HepG2 (cell line): ENCODE measurements around the gene ATXN7L3B. TPM values are rescaled to one million over a fixed set of nuclear protein-coding genes. Genes with fewer than 3 reads are reported as not detected.

Source experiments
- ARHGAP35 ChIP-seq: sonication (generic); formaldehyde crosslinking; IDR thresholded peaks from 2 replicates; pipeline ENCODE4 v1.9.0; 2022; ENCODE audit warnings: mild to moderate bottlenecking, inconsistent platforms, moderate library complexity, missing genetic modification reagents, borderline replicate concordance
- ATF7-NPFF ChIP-seq: sonication (generic); formaldehyde crosslinking; IDR thresholded peaks from 2 replicates; pipeline ENCODE4 v1.8.1; 2023; ENCODE audit warnings: mild to moderate bottlenecking, low read depth, missing genetic modification reagents, moderate library complexity
- CAMTA2 ChIP-seq: sonication (generic); formaldehyde crosslinking; IDR thresholded peaks from 2 replicates; pipeline ENCODE4 v1.4.0; 2020; ENCODE audit warnings: mild to moderate bottlenecking, missing genetic modification reagents, borderline replicate concordance
- FLYWCH1 ChIP-seq: sonication (generic); formaldehyde crosslinking; IDR thresholded peaks from 2 replicates; pipeline ENCODE4 v1.8.1; 2023; ENCODE audit warnings: mild to moderate bottlenecking, missing genetic modification reagents
- SMAD1 ChIP-seq: sonication (generic); formaldehyde crosslinking; IDR thresholded peaks from 2 replicates; pipeline ENCODE4 v1.4.0; 2020; ENCODE audit warnings: missing genetic modification reagents, low read depth, mild to moderate bottlenecking, borderline replicate concordance
- SRSF4 ChIP-seq: fragments of 200-400 bp; formaldehyde crosslinking; IDR thresholded peaks from one replicate; pipeline ENCODE4 v1.6.1; 2018; ENCODE audit warnings: mild to moderate bottlenecking, low read depth, low read length, moderate library complexity; ENCODE audit not compliant: poor library complexity, severe bottlenecking
- ZNF230 ChIP-seq: sonication (generic); formaldehyde crosslinking; IDR thresholded peaks from 2 replicates; pipeline ENCODE4 v1.4.0; 2020; ENCODE audit warnings: mild to moderate bottlenecking, missing genetic modification reagents
- ZNF335 ChIP-seq: sonication (generic); formaldehyde crosslinking; IDR thresholded peaks from 2 replicates; pipeline ENCODE4 v1.4.0; 2020; ENCODE audit warnings: missing genetic modification reagents
- ZNF34 ChIP-seq: sonication (generic); formaldehyde crosslinking; IDR thresholded peaks from 2 replicates; pipeline ENCODE4 v1.4.0; 2020; ENCODE audit warnings: mild to moderate bottlenecking, missing genetic modification reagents, borderline replicate concordance
- polyA plus RNA-seq, 8 experiments: library from polyadenylated mRNA; depleted of rRNA in 3 of 8; stranded (reverse) in 7 of 8; unstranded in 1 of 8; fragments of >200 nt; fragmentation: Illumina TruSeq in 4 of 8; extraction: Trizol in 4 of 8; gene quantifications; 2 replicates each; pipeline versions ENCODE4 v1.2.1 to v1.2.3, GENCODE V29; 2011 to 2016; ENCODE audit warnings: low read depth in 4 of 8, missing spikeins in 1 of 8, mixed read lengths in 1 of 8; ENCODE audit not compliant: insufficient read depth in 1 of 8
- total RNA-seq, 5 experiments: library from RNA; depleted of rRNA; stranded (reverse); fragments of >200 nt; fragmentation: Illumina TruSeq; extraction: Trizol; gene quantifications; 2 replicates each; pipeline ENCODE4 v1.2.3, GENCODE V29; 2016; ENCODE audit warnings: low read depth in 1 of 5
- TF ChIP-seq, protein P1 (sequence below): sonication (generic); formaldehyde crosslinking; IDR thresholded peaks from 2 replicates; pipeline ENCODE4 v1.8.0; 2022; ENCODE audit warnings: mild to moderate bottlenecking, missing genetic modification reagents
- TF ChIP-seq, protein P2 (sequence below): sonication (generic); formaldehyde crosslinking; IDR thresholded peaks from 2 replicates; pipeline ENCODE4 v1.4.0; 2020; ENCODE audit warnings: missing genetic modification reagents
- TF ChIP-seq, protein P3 (sequence below): sonication (generic); formaldehyde crosslinking; IDR thresholded peaks from 2 replicates; pipeline ENCODE4 v1.4.0; 2020; ENCODE audit warnings: missing genetic modification reagents, borderline replicate concordance
- TF ChIP-seq, protein P4 (sequence below): sonication (generic); formaldehyde crosslinking; IDR thresholded peaks from 2 replicates; pipeline ENCODE4 v1.4.0; 2020; ENCODE audit warnings: missing genetic modification reagents
- TF ChIP-seq, protein P5 (sequence below): sonication (generic); formaldehyde crosslinking; IDR thresholded peaks from 2 replicates; pipeline ENCODE4 v1.9.0; 2022; ENCODE audit warnings: low read depth, missing genetic modification reagents

The ATXN7L3B gene
- total and polyA plus RNA-seq, 2 of the 13 experiments (the other 11 are each of a cell fraction or from before 2014, with no cell fraction given), result 20.1 to 23.8 TPM

DNA sequence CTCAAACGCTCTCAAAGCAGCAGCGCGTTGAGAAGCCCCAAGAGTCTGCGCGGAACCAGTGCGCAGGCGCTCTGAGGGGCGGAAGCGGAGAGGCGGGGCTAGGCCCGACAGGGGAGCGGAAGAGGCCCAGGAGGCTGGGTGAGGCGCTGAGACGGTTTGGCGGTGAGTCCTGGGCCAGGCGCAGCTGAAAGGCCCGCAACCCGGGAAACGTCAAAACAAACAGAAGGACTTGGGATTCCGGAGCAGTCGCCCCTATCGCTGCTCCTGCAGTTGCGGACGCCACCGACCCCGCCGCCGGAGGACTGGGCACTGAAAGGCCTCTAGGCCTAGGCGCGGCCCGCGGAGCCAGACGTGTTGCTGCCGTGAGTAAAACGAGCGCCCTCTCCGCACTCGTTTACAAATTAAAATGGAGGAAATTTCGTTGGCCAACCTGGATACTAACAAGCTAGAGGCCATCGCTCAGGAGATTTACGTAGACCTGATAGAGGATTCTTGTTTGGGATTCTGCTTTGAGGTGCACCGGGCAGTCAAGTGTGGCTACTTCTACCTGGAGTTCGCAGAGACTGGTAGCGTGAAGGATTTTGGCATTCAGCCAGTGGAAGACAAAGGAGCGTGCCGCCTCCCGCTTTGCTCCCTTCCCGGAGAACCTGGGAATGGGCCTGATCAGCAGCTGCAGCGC, at the start of gene ATXN7L3B (continued):
- TF ChIP-seq, protein P1, sequence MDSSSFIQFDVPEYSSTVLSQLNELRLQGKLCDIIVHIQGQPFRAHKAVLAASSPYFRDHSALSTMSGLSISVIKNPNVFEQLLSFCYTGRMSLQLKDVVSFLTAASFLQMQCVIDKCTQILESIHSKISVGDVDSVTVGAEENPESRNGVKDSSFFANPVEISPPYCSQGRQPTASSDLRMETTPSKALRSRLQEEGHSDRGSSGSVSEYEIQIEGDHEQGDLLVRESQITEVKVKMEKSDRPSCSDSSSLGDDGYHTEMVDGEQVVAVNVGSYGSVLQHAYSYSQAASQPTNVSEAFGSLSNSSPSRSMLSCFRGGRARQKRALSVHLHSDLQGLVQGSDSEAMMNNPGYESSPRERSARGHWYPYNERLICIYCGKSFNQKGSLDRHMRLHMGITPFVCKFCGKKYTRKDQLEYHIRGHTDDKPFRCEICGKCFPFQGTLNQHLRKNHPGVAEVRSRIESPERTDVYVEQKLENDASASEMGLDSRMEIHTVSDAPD (CRISPR knock-in tag), result peak; percentile 72; the same call in 1 of the 2 replicates
- TF ChIP-seq ZNF335 (CRISPR knock-in tag) (0 out of 2 replicates have a peak, but pooled peaks have one; percentile 41), ATF7-NPFF (CRISPR knock-in tag) (no peak), ARHGAP35 (CRISPR knock-in tag) (peak; percentile 64; the same call in 1 of the 2 replicates), SMAD1 (CRISPR knock-in tag) (no peak), ZNF230 (CRISPR knock-in tag) (peak; percentile 70; the same call in 1 of the 2 replicates), CAMTA2 (no peak), ZNF34 (CRISPR knock-in tag) (0 out of 2 replicates have a peak, but pooled peaks have one; percentile 38), SRSF4 (no peak), FLYWCH1 (0 out of 2 replicates have a peak, but pooled peaks have one; percentile 73)
- TF ChIP-seq, protein P2, sequence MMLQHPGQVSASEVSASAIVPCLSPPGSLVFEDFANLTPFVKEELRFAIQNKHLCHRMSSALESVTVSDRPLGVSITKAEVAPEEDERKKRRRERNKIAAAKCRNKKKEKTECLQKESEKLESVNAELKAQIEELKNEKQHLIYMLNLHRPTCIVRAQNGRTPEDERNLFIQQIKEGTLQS (CRISPR knock-in tag), result no peak
- TF ChIP-seq, protein P3, sequence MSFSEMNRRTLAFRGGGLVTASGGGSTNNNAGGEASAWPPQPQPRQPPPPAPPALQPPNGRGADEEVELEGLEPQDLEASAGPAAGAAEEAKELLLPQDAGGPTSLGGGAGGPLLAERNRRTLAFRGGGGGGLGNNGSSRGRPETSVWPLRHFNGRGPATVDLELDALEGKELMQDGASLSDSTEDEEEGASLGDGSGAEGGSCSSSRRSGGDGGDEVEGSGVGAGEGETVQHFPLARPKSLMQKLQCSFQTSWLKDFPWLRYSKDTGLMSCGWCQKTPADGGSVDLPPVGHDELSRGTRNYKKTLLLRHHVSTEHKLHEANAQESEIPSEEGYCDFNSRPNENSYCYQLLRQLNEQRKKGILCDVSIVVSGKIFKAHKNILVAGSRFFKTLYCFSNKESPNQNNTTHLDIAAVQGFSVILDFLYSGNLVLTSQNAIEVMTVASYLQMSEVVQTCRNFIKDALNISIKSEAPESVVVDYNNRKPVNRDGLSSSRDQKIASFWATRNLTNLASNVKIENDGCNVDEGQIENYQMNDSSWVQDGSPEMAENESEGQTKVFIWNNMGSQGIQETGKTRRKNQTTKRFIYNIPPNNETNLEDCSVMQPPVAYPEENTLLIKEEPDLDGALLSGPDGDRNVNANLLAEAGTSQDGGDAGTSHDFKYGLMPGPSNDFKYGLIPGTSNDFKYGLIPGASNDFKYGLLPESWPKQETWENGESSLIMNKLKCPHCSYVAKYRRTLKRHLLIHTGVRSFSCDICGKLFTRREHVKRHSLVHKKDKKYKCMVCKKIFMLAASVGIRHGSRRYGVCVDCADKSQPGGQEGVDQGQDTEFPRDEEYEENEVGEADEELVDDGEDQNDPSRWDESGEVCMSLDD, result no peak
- TF ChIP-seq, protein P4, sequence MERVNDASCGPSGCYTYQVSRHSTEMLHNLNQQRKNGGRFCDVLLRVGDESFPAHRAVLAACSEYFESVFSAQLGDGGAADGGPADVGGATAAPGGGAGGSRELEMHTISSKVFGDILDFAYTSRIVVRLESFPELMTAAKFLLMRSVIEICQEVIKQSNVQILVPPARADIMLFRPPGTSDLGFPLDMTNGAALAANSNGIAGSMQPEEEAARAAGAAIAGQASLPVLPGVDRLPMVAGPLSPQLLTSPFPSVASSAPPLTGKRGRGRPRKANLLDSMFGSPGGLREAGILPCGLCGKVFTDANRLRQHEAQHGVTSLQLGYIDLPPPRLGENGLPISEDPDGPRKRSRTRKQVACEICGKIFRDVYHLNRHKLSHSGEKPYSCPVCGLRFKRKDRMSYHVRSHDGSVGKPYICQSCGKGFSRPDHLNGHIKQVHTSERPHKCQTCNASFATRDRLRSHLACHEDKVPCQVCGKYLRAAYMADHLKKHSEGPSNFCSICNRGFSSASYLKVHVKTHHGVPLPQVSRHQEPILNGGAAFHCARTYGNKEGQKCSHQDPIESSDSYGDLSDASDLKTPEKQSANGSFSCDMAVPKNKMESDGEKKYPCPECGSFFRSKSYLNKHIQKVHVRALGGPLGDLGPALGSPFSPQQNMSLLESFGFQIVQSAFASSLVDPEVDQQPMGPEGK (CRISPR knock-in tag), result no peak
- TF ChIP-seq, protein P5, sequence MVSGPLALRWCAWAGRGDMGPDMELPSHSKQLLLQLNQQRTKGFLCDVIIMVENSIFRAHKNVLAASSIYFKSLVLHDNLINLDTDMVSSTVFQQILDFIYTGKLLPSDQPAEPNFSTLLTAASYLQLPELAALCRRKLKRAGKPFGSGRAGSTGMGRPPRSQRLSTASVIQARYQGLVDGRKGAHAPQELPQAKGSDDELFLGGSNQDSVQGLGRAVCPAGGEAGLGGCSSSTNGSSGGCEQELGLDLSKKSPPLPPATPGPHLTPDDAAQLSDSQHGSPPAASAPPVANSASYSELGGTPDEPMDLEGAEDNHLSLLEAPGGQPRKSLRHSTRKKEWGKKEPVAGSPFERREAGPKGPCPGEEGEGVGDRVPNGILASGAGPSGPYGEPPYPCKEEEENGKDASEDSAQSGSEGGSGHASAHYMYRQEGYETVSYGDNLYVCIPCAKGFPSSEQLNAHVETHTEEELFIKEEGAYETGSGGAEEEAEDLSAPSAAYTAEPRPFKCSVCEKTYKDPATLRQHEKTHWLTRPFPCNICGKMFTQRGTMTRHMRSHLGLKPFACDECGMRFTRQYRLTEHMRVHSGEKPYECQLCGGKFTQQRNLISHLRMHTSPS (CRISPR knock-in tag), result no peak
